ENCODE results near the gene HAPLN3.

GRCh38 chr15:88880944-88881740 lies 14.2 kb downstream of the HAPLN3 start:
- TF ChIP-seq, protein P1, sequence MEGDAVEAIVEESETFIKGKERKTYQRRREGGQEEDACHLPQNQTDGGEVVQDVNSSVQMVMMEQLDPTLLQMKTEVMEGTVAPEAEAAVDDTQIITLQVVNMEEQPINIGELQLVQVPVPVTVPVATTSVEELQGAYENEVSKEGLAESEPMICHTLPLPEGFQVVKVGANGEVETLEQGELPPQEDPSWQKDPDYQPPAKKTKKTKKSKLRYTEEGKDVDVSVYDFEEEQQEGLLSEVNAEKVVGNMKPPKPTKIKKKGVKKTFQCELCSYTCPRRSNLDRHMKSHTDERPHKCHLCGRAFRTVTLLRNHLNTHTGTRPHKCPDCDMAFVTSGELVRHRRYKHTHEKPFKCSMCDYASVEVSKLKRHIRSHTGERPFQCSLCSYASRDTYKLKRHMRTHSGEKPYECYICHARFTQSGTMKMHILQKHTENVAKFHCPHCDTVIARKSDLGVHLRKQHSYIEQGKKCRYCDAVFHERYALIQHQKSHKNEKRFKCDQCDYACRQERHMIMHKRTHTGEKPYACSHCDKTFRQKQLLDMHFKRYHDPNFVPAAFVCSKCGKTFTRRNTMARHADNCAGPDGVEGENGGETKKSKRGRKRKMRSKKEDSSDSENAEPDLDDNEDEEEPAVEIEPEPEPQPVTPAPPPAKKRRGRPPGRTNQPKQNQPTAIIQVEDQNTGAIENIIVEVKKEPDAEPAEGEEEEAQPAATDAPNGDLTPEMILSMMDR (conservative IDR thresholded peaks at IDR 0.05; ENCODE audit: low read length), result no peak
- TF ChIP-seq EZH2phosphoT487 (IDR thresholded peaks at IDR 0.05; ENCODE audit: borderline replicate concordance), result no peak
